ENCODE data around the gene TBCB.

The TBCB gene

DNA sequence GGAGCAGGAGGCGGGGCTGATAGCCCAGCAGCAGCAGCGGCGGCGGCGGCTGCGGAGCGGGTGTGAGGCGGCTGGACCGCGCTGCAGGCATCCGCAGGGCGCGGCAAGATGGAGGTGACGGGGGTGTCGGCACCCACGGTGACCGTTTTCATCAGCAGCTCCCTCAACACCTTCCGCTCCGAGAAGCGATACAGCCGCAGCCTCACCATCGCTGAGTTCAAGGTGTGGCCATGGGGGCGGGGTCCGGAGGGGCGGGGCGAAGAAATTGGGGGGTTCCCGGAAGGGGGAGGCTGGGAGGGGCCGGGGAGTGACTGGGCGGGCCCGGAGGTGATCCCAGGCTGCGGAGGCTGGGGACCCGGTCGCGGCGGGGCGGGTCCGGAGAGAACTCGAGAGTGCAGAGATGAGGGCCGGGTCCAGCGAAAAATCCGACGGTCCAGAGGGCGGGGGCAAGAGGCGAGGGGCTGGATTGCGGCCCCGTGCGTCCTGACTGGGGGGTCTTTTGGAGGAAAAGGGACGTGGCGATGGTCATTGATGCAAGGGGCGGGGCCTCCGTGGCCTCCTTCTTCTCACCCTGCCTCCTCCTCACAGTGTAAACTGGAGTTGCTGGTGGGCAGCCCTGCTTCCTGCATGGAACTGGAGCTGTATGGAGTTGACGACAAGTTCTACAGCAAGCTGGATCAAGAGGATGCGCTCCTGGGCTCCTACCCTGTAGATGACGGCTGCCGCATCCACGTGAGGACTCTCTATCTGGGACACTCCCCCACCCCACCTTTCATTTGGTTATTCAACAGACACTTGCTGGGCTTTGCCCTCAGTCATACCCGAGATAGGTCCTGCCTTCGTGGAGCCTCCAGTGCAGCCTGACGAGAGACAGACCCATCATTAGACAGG, at the start of gene TBCB (continued):
- TF ChIP-seq ZNF324 (tag by site-specific recombination; IDR thresholded peaks at IDR 0.05): peak; percentile 68
- peak; percentile 76 for TF ChIP-seq ZNF610 (tag by site-specific recombination; IDR thresholded peaks at IDR 0.05; ENCODE audit: borderline replicate concordance)
- peak; percentile 90 for TF ChIP-seq ZNF335 (tag by site-specific recombination; conservative IDR thresholded peaks at IDR 0.05)
- no peak for TF ChIP-seq TCF7L2 (IDR thresholded peaks at IDR 0.05; ENCODE audit: borderline replicate concordance, low read depth, low read length)
- TF ChIP-seq, protein P1, sequence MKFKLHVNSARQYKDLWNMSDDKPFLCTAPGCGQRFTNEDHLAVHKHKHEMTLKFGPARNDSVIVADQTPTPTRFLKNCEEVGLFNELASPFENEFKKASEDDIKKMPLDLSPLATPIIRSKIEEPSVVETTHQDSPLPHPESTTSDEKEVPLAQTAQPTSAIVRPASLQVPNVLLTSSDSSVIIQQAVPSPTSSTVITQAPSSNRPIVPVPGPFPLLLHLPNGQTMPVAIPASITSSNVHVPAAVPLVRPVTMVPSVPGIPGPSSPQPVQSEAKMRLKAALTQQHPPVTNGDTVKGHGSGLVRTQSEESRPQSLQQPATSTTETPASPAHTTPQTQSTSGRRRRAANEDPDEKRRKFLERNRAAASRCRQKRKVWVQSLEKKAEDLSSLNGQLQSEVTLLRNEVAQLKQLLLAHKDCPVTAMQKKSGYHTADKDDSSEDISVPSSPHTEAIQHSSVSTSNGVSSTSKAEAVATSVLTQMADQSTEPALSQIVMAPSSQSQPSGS (tag by site-specific recombination; IDR thresholded peaks at IDR 0.05; ENCODE audit: low read depth): no peak
- TF ChIP-seq ZEB2 (tag by site-specific recombination; IDR thresholded peaks at IDR 0.05): peak; percentile 68
- no peak for TF ChIP-seq ZNF621 (tag by site-specific recombination; IDR thresholded peaks at IDR 0.05)
- TF ChIP-seq GLIS1 (tag by site-specific recombination; IDR thresholded peaks at IDR 0.05): 0 out of 2 replicates have a peak, but pooled peaks have one; percentile 23
- TF ChIP-seq ZNF677 (tag by site-specific recombination; IDR thresholded peaks at IDR 0.05): no peak
- TF ChIP-seq, protein P2, sequence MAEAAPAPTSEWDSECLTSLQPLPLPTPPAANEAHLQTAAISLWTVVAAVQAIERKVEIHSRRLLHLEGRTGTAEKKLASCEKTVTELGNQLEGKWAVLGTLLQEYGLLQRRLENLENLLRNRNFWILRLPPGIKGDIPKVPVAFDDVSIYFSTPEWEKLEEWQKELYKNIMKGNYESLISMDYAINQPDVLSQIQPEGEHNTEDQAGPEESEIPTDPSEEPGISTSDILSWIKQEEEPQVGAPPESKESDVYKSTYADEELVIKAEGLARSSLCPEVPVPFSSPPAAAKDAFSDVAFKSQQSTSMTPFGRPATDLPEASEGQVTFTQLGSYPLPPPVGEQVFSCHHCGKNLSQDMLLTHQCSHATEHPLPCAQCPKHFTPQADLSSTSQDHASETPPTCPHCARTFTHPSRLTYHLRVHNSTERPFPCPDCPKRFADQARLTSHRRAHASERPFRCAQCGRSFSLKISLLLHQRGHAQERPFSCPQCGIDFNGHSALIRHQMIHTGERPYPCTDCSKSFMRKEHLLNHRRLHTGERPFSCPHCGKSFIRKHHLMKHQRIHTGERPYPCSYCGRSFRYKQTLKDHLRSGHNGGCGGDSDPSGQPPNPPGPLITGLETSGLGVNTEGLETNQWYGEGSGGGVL (tag by site-specific recombination; IDR thresholded peaks at IDR 0.05): peak; percentile 67; the same call in 1 of the 2 replicates
- TF ChIP-seq ZNF843 (tag by site-specific recombination; IDR thresholded peaks at IDR 0.05): no peak; the same call in 1 of the 2 replicates
- no peak for TF ChIP-seq MYNN (tag by site-specific recombination; IDR thresholded peaks at IDR 0.05; ENCODE audit: borderline replicate concordance)
- TF ChIP-seq, protein P3, sequence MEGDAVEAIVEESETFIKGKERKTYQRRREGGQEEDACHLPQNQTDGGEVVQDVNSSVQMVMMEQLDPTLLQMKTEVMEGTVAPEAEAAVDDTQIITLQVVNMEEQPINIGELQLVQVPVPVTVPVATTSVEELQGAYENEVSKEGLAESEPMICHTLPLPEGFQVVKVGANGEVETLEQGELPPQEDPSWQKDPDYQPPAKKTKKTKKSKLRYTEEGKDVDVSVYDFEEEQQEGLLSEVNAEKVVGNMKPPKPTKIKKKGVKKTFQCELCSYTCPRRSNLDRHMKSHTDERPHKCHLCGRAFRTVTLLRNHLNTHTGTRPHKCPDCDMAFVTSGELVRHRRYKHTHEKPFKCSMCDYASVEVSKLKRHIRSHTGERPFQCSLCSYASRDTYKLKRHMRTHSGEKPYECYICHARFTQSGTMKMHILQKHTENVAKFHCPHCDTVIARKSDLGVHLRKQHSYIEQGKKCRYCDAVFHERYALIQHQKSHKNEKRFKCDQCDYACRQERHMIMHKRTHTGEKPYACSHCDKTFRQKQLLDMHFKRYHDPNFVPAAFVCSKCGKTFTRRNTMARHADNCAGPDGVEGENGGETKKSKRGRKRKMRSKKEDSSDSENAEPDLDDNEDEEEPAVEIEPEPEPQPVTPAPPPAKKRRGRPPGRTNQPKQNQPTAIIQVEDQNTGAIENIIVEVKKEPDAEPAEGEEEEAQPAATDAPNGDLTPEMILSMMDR (tag by site-specific recombination; IDR thresholded peaks at IDR 0.05): no peak
- TF ChIP-seq ZNF112 (tag by site-specific recombination; IDR thresholded peaks at IDR 0.05): no peak
- no peak for TF ChIP-seq ZNF521 (tag by site-specific recombination; IDR thresholded peaks at IDR 0.05)
- TF ChIP-seq, protein P4, sequence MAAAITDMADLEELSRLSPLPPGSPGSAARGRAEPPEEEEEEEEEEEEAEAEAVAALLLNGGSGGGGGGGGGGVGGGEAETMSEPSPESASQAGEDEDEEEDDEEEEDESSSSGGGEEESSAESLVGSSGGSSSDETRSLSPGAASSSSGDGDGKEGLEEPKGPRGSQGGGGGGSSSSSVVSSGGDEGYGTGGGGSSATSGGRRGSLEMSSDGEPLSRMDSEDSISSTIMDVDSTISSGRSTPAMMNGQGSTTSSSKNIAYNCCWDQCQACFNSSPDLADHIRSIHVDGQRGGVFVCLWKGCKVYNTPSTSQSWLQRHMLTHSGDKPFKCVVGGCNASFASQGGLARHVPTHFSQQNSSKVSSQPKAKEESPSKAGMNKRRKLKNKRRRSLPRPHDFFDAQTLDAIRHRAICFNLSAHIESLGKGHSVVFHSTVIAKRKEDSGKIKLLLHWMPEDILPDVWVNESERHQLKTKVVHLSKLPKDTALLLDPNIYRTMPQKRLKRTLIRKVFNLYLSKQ (tag by site-specific recombination; IDR thresholded peaks at IDR 0.05; ENCODE audit: borderline replicate concordance): no peak
- TF ChIP-seq ZNF266 (tag by site-specific recombination; IDR thresholded peaks at IDR 0.05; ENCODE audit: low read depth): no peak
- TF ChIP-seq, protein P5, sequence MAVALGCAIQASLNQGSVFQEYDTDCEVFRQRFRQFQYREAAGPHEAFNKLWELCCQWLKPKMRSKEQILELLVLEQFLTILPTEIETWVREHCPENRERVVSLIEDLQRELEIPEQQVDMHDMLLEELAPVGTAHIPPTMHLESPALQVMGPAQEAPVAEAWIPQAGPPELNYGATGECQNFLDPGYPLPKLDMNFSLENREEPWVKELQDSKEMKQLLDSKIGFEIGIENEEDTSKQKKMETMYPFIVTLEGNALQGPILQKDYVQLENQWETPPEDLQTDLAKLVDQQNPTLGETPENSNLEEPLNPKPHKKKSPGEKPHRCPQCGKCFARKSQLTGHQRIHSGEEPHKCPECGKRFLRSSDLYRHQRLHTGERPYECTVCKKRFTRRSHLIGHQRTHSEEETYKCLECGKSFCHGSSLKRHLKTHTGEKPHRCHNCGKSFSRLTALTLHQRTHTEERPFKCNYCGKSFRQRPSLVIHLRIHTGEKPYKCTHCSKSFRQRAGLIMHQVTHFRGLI (tag by site-specific recombination; IDR thresholded peaks at IDR 0.05): peak; percentile 67; the same call in 1 of the 2 replicates
- TF ChIP-seq ZNF768 (tag by site-specific recombination; IDR thresholded peaks at IDR 0.05): no peak
- TF ChIP-seq ZNF837 (tag by site-specific recombination; IDR thresholded peaks at IDR 0.05): no peak
- no peak for TF ChIP-seq ZNF629 (tag by site-specific recombination; IDR thresholded peaks at IDR 0.05)
- TF ChIP-seq ZNF354C (tag by site-specific recombination; IDR thresholded peaks at IDR 0.05; ENCODE audit: borderline replicate concordance, low read depth): no peak
- peak; percentile 22; the same call in 1 of the 2 replicates for TF ChIP-seq ZNF2 (tag by site-specific recombination; IDR thresholded peaks at IDR 0.05)
- TF ChIP-seq, protein P6, sequence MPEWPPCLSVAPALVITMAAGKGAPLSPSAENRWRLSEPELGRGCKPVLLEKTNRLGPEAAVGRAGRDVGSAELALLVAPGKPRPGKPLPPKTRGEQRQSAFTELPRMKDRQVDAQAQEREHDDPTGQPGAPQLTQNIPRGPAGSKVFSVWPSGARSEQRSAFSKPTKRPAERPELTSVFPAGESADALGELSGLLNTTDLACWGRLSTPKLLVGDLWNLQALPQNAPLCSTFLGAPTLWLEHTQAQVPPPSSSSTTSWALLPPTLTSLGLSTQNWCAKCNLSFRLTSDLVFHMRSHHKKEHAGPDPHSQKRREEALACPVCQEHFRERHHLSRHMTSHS (tag by site-specific recombination; IDR thresholded peaks at IDR 0.05): no peak
- TF ChIP-seq ZNF239 (tag by site-specific recombination; IDR thresholded peaks at IDR 0.05): no peak; the same call in 1 of the 2 replicates
- 0 out of 2 replicates have a peak, but pooled peaks have one; percentile 44 for TF ChIP-seq ZNF24 (tag by site-specific recombination; IDR thresholded peaks at IDR 0.05)
- peak; percentile 86 for TF ChIP-seq WT1 (tag by site-specific recombination; IDR thresholded peaks at IDR 0.05)
- no peak for TF ChIP-seq ZSCAN16 (tag by site-specific recombination; IDR thresholded peaks at IDR 0.05)
- no peak for TF ChIP-seq ZNF830 (tag by site-specific recombination; IDR thresholded peaks at IDR 0.05; ENCODE audit: low read depth)
- TF ChIP-seq ZXDB (tag by site-specific recombination; IDR thresholded peaks at IDR 0.05): peak; percentile 62
- TF ChIP-seq ZNF707 (tag by site-specific recombination; IDR thresholded peaks at IDR 0.05): no peak

Measured in HEK293 (cell line).